ENCODE measurements around the gene SLC8B1.

DNA sequence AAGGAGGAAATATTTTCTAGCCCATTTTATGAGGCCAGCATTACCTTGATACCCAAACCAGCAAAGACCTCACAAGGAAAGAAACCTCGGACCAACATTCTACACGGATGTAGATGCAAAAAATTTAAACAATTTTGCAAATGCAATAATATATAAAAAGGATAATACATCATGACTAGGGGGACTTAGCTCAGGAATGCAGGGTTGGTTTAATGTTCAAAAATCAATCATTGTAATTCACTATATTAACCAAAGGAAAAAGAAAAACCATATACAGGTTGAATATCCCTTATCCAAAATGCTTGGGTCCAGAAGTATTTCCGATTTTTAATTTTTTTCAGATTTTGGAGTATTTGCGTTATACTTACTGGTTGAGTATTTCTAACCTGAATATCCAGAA, 80.6 kb downstream of the SLC8B1 start:
- TF ChIP-seq, protein P1, sequence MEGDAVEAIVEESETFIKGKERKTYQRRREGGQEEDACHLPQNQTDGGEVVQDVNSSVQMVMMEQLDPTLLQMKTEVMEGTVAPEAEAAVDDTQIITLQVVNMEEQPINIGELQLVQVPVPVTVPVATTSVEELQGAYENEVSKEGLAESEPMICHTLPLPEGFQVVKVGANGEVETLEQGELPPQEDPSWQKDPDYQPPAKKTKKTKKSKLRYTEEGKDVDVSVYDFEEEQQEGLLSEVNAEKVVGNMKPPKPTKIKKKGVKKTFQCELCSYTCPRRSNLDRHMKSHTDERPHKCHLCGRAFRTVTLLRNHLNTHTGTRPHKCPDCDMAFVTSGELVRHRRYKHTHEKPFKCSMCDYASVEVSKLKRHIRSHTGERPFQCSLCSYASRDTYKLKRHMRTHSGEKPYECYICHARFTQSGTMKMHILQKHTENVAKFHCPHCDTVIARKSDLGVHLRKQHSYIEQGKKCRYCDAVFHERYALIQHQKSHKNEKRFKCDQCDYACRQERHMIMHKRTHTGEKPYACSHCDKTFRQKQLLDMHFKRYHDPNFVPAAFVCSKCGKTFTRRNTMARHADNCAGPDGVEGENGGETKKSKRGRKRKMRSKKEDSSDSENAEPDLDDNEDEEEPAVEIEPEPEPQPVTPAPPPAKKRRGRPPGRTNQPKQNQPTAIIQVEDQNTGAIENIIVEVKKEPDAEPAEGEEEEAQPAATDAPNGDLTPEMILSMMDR (IDR thresholded peaks at IDR 0.05), result no peak
- no peak for TF ChIP-seq POLR2A (IDR thresholded peaks at IDR 0.05)
